GM12872 (cell line): ENCODE data around the gene ARMH4.

Experiments used
- CTCF ChIP-seq: IDR thresholded peaks from 3 replicates; pipeline ENCODE4 v1.5.1; 2011; ENCODE audit warnings: low read depth, mild to moderate bottlenecking, low read length, moderate library complexity; ENCODE audit not compliant: insufficient read depth

The ARMH4 gene

GRCh38 chr14:57991353-57991752 is 160.7 kb downstream of the ARMH4 start:
- no peak for TF ChIP-seq CTCF

GRCh38 chr14:57988445-57988844 is 163.6 kb downstream of the ARMH4 start:
- TF ChIP-seq CTCF = no peak

GRCh38 chr14:57987596-57988300 is 164.3 kb downstream of the ARMH4 start:
- TF ChIP-seq CTCF = no peak

GRCh38 chr14:57987051-57987450 is 165.0 kb downstream of the ARMH4 start:
- TF ChIP-seq CTCF = no peak

- no peak for TF ChIP-seq CTCF
Observed at GRCh38 chr14:57982804-57983634, 169.0 kb downstream of the ARMH4 start.

- no peak for TF ChIP-seq CTCF
Observed at GRCh38 chr14:57981817-57982560, 170.0 kb downstream of the ARMH4 start.
